ENCODE data around the gene ANKS1B.

The ANKS1B gene

GRCh38 chr12:99153293-99153692, 831.4 kb downstream of the ANKS1B start:
- DNase-seq: no peak

GRCh38 chr12:99152337-99152736, 832.4 kb downstream of the ANKS1B start:
- no peak for DNase-seq

DNA sequence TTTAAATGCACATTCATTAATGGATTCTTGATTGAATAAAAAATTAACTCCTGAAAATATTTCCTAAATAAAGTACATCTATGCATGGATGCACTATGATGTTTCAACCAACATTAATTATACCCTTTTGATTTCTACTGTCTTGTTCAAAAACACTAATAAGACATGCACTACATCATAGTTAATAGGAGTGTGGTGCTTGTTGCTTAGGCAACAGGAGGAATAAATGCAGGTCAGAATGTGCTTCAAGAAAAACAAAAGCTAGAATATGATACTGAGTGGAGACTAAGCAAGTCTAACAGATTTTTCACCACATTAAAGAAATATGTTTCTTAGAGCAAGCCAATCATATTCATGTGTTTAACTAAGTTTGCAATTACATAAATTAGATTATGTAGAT, 833.0 kb downstream of the ANKS1B start:
- no peak for DNase-seq

- no peak for DNase-seq
These were observed 837.6 kb downstream of the ANKS1B start for GRCh38 chr12:99147130-99147529.

GRCh38 chr12:99146730-99147129, 838.0 kb downstream of the ANKS1B start:
- no peak for DNase-seq

DNA sequence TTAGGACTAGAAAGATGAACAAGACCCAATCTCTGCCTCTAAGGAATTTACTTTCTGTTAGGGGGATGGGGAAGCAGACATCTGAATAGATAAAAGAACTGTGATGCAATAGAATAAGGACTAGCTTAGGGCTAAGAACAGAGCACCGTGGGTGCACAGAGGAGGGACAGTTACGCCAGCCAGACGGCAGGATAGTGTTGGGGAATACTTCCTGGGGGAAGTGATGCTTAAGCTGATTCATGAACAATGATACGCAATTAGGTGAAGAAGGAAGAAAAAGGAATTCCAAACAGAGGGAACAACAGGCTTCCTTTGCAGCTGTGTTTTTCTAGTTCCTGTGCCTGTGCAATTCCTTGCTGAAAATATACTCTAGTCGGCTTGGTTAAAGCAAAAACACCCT, 838.6 kb downstream of the ANKS1B start:
- DNase-seq: no peak

GRCh38 chr12:99142651-99143050, 842.1 kb downstream of the ANKS1B start:
- no peak for DNase-seq

DNA sequence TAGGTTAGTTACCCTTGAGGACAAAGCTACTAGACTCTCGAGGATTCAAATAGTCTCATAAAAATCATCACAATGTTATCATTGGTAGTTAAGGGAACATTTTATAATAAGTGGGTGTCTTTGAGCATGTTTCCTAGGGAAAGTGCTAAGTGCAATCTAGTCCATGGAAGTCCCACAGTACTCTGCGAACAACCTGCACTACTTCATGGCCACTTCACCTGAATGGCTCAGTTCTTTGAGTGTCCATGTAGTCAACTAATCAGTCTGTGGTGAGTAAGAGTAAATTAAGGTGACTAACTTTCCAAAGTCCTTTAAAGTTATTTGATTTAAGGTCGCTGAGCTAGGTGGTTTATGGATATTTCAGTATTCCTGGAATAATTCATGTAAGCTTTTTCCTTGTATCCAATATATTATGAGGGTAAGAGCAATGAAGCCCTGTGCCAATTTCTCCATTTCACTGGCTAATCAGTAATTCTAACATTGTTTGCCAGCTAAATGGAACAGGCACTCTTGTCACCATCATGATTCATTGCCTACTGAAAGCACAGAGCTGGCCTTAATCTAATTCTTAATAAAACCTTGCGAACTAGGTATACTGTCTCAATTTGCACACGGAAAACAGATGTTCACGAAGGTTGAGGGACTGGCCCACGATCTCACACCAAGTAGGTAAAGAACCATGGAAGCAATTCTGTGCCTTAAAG, 844.6 kb downstream of the ANKS1B start:
- no peak for DNase-seq

- DNase-seq: no peak
These were observed 846.3 kb downstream of the ANKS1B start for GRCh38 chr12:99138393-99138792.

- no peak for DNase-seq
These were observed 847.4 kb downstream of the ANKS1B start for GRCh38 chr12:99137124-99137855.

DNA sequence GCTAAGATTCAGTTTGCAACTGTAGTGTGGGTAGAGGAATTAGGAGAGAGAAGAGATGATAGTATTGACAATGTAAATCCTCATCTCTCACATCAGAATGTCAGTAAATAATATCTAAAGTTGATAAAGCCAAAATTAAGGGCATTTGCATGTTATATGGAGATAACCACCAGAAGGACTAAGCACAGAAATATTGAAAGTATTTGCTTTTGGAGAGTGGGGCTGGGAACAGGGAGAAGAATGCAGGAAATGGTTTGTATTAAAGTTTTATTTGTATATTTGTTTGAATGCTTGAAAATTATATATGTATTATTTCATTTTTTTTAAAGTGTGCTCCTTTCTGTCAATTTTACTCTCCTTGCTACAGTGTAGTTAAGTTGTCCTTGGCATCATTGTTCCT, 848.2 kb downstream of the ANKS1B start:
- DNase-seq: no peak

DNA sequence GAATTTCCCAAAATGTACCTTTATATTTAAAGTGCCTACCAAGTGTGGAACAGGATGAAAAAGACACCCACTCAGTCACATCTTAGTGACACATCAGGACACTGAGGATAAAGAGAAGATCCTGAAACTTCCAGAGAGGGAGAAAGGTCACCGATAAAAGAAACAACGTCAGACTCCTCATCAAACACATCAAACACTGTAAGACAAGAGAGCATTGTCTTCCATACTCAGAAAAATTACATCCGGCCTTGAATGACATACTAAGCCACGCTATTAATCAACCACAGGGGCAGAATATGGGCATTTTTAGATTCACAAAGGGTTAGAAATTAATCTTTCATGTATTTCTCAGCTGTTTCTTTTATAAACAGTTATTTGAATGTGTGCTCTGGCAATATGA, 849.4 kb downstream of the ANKS1B start:
- DNase-seq: no peak

DNA sequence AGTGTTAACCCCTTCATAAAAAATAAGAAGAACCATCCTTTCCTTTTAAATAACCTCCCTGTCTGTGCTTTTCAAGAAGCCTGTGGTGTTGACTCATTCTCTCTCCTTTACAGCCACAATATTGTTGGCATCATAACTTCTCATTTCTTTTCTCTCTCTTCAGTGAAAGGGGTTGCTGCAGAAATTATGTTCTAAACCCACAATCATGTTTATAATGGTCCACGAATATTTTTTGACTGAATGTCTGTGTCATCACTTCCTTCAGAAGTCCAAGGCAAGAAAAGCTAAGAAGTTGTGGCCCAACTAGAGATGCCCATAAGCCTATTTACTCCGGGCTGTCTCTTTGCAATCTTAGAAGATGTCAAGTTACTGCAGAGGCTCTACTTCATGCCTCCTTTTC, 851.3 kb downstream of the ANKS1B start:
- no peak for DNase-seq

DNA sequence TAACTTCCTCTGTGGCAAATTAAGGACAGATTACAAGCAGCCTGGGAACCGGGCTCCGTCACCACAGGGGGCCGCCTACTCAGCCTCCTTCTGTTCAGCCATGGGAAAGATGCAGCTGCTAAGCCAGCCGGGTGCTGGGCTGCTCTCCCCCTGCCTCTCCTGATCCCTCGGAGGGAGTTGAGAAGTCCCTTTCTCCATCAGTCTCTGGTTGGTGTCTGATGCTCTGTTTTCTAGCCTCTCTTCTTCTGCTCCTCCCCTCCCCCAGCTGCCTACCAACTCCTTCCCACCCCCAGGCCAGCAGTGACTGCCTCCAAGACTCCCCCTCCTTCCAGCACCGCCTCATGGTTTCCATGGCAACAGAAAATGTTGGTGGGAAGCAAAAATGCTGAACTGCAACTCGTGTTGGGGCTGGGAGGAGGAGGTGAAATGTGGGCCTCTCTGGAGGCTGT, 853.0 kb downstream of the ANKS1B start:
- DNase-seq: peak; percentile 3 to 17

GRCh38 chr12:99130808-99131553, 853.8 kb downstream of the ANKS1B start:
- no peak for DNase-seq

DNA sequence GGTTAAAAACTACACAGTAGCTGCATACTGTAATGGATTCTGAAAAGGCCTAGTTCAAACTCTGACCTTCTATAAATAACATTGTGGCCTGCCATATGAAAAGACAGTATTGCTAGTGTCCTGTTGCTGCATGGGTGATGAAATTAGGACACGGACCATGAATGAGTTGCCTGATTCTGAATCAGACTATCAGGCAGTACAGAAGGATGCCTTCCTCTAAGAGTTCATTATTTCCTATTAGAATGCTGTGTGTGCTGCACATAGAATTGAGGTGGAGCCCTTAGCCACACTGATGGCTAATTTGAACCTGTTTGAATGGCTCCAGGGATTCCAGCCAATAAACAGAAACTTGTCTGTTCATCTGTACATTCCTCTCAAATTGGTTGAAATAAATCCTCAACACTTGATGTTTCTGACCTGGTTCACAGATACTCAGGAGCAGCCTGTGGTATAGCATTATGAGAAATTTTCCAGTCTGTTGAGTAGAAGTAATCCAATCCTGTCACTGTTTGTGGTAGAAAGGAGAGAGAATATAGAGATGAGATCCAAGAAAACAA, 856.4 kb downstream of the ANKS1B start:
- no peak for DNase-seq

GRCh38 chr12:99122959-99123358, 861.8 kb downstream of the ANKS1B start:
- DNase-seq: no peak

DNA sequence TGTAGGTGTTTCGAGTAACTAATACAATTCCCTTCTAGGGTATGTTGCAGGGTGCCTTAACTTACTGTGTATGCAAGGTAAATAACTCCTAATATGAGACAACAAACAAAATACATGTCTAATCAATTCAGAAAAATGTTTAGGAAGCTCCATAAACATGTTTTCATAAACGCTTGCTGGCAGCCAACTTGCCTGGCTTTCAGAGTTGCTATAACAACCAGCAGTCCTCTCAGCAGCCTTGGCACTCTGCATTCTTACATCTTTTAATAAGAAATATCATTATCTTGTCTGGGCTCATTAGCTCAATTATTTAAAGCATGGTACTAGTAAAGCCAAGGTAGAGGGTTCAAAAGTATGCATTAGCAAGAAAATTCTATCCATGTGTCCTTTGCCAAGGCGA, 862.2 kb downstream of the ANKS1B start:
- DNase-seq: no peak

GRCh38 chr12:99121546-99121945, 863.2 kb downstream of the ANKS1B start:
- no peak for DNase-seq

GRCh38 chr12:99119943-99120342, 864.8 kb downstream of the ANKS1B start:
- DNase-seq: no peak

- DNase-seq: no peak
These were observed 865.3 kb downstream of the ANKS1B start for GRCh38 chr12:99119449-99119848.

DNA sequence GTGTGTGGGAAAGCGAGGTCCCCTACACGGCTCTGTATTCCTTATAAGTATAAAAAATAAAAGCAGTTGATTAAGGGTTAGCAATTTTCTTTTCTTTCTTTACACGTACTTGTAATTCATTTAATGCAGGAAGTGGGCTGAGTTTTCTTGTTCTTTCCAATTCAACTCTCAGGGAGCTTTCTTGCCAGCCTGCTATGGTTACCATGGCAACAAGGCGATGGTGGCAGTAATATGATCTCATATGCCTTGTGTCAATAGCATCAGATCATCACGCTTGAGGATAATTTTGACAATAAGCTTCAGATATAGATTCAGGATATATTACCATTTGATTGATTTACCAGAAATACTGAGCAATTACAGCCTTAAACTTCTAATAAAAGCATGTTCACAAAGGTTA, 873.1 kb downstream of the ANKS1B start:
- DNase-seq: no peak

DNA sequence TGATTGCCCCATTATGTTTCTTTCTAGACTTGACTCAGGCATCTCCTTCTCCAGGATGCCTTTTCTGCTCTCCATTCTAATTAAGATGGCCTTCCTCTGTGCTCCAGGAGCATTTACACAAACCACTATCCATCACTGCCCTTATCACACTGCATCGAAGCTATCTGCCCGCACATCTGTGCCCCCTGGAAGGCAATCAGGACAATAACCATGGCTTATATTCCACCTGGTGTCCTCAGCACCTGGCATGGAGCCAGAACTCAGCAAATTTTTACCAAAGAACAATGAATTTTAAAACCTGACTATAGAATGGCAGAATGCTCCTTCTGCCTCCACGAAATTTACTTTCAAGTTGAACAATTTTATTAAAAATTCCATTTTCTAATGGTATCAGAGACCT, 873.9 kb downstream of the ANKS1B start:
- DNase-seq: no peak

GRCh38 chr12:99110212-99110611, 874.5 kb downstream of the ANKS1B start:
- no peak for DNase-seq

Measured in CD4-positive, alpha-beta T cell treated with Interleukin-4 for 1 hour (primary cell).